HG03575 (cell line): ENCODE measurements around the gene RBMS2.

Source experiments
- ATAC-seq: cut with Tn5 transposase; IDR thresholded peaks from one replicate; pipeline ENCODE4 v1.9.1; 2021; ENCODE audit not compliant: unreplicated experiment, insufficient number of reproducible peaks, low FRiP score; ENCODE audit errors: extremely low read depth

The RBMS2 gene

DNA sequence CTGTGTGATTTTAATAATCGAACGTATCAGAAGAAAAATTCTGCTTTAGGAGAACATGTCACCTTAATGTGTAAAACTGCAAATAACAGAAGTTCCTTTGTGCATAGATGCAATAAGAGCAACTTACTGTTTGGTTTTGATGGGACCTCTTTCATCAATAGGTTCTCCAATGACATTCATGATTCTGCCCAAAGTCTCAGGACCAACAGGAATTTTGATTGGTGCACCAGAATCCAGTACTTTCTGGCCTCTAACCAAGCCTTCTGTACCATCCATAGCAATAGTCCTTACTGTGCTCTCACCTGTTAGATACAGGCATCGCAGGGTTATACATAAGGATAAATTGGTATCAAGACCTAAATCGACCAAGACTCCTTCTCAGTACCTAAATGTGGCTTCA, 123.0 kb downstream of the RBMS2 start:
- no peak for ATAC-seq

DNA sequence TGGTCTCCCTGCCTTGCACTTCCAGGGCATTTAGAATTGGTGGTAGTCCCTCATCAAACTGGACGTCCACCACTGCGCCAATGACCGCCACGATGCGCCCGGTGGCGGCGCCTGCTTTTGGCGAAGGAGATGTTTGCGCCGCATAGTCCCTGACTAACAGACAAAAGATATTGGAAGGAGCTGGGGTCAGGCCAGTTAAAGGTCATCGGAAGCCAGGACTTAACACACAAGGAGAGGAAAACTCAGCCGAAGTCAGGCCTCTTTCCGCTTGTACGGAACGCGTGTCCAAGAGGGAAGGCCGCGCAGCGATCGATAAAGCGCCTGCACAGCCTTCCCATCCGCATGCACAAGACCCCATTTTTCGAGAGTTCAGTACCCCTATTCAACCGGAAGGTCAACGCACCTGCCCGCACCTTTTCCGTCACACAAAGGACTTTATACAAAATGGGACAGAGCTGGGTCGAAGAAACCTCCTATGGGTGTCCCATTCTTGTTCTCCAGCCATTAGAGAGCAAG, 123.6 kb downstream of the RBMS2 start:
- ATAC-seq, result no peak
